SU-DHL-6 (cell line): ENCODE data around the gene KCNK6.

Source experiments
- H2AFZ ChIP-seq: fragments of 200-600 bp; sonication (generic); 2 replicates; pipeline ENCODE4 v1.6.1; 2014; ENCODE audit warnings: low read depth, mild to moderate bottlenecking, moderate library complexity, mixed read lengths, antibody characterized with exemption, low read length; ENCODE audit not compliant: severe bottlenecking
- H3F3A ChIP-seq: fragments of 200-600 bp; shearing (Covaris generic); 2 replicates; pipeline ENCODE4 v1.6.0; 2016; ENCODE audit warnings: antibody characterized with exemption, mild to moderate bottlenecking; ENCODE audit not compliant: insufficient read depth
- H3K27ac ChIP-seq: fragments of 200-600 bp; sonication (generic); 2 replicates; pipeline ENCODE4 v1.5.1; 2016; ENCODE audit warnings: low read depth, mild to moderate bottlenecking, low read length, moderate library complexity, mixed read lengths
- H3K27me3 ChIP-seq: fragments of 200-600 bp; sonication (generic), shearing (Covaris generic); 2 replicates; pipeline ENCODE4 v1.6.0; 2014; ENCODE audit warnings: mild to moderate bottlenecking, low read length
- H3K36me3 ChIP-seq: fragments of 200-600 bp; sonication (generic); 2 replicates; pipeline ENCODE4 v1.6.1; 2014; ENCODE audit warnings: mild to moderate bottlenecking, low read length, mixed read lengths
- H3K4me2 ChIP-seq: fragments of 300-600, 200-600 bp; shearing (Covaris generic), sonication (generic); 2 replicates; pipeline ENCODE4 v1.6.0; 2014; ENCODE audit warnings: low read length, low read depth, mild to moderate bottlenecking; ENCODE audit not compliant: poor library complexity, severe bottlenecking
- H3K4me3 ChIP-seq: fragments of 200-600 bp; sonication (generic); 2 replicates; pipeline ENCODE4 v1.5.1; 2014; ENCODE audit warnings: antibody characterized with exemption, low read length, mild to moderate bottlenecking, mixed read lengths; ENCODE audit not compliant: insufficient read depth, poor library complexity, severe bottlenecking
- H3K79me2 ChIP-seq: fragments of 200-600 bp; sonication (generic); 2 replicates; pipeline ENCODE4 v1.6.1; 2014; ENCODE audit warnings: mild to moderate bottlenecking, low read length, moderate library complexity; ENCODE audit not compliant: insufficient read depth
- H3K9ac ChIP-seq: fragments of 200-600 bp; sonication (generic); 2 replicates; pipeline ENCODE4 v1.7.0; 2014; ENCODE audit warnings: mild to moderate bottlenecking, low read length
- H3K9me2 ChIP-seq: fragments of 200-600 bp; sonication (generic); replicated peaks from 2 replicates; pipeline ENCODE4 v1.6.1; 2014; ENCODE audit warnings: low read length; ENCODE audit not compliant: insufficient read depth
- H3K9me3 ChIP-seq: fragments of 200-600 bp; sonication (generic); 2 replicates; pipeline ENCODE4 v1.6.1; 2014; ENCODE audit warnings: low read length, mixed read lengths; ENCODE audit not compliant: insufficient read depth
- H4K20me1 ChIP-seq: fragments of 200-600 bp; sonication (generic); 2 replicates; pipeline ENCODE4 v1.6.1; 2014; ENCODE audit warnings: low read depth, mild to moderate bottlenecking, antibody characterized with exemption, low read length, moderate library complexity, mixed read lengths
- EZH2phosphoT487 ChIP-seq: fragments of 200-600 bp; sonication (generic), shearing (Covaris generic); conservative IDR thresholded peaks from 2 replicates; pipeline ENCODE4 v1.6.1; 2018; ENCODE audit warnings: mild to moderate bottlenecking, antibody characterized with exemption, low read length, moderate library complexity, mixed read lengths
- TF ChIP-seq, protein P1 (sequence below): fragments of 200-600 bp; sonication (generic); IDR thresholded peaks from one replicate; pipeline ENCODE4 v1.5.1; 2017; ENCODE audit warnings: antibody characterized with exemption, mild to moderate bottlenecking, low read length, moderate library complexity; ENCODE audit not compliant: insufficient read depth, poor library complexity, severe bottlenecking

The KCNK6 gene

DNA sequence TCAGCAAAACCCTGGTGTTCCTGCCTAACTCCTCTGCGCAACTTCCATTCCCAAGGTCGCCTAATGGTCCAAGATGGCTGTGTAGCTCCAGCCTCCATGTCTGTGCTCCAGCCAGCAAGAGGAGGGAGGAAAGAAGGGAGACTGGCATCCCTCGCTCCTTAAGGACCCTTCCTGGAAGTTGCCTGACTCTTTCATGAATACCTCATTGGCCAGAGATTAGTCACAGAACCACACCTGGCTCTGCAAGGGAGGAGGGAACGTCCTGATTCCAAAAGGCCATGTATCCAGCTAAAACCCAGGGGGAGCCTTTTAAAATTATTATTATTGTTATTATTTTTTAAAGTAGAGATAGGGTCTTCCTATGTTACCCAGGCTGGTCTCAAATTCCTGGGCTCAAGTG, 4.8 kb downstream of the KCNK6 start:
- no peak overlapping the region for H3K9ac ChIP-seq
- no peaks in the 10 kb centered on the region for H3K9me3 ChIP-seq
- no peak overlapping the region for H3K4me2 ChIP-seq
- no peaks in the 10 kb centered on the region for H3K79me2 ChIP-seq
- no peak for TF ChIP-seq EZH2phosphoT487
- TF ChIP-seq, protein P1, sequence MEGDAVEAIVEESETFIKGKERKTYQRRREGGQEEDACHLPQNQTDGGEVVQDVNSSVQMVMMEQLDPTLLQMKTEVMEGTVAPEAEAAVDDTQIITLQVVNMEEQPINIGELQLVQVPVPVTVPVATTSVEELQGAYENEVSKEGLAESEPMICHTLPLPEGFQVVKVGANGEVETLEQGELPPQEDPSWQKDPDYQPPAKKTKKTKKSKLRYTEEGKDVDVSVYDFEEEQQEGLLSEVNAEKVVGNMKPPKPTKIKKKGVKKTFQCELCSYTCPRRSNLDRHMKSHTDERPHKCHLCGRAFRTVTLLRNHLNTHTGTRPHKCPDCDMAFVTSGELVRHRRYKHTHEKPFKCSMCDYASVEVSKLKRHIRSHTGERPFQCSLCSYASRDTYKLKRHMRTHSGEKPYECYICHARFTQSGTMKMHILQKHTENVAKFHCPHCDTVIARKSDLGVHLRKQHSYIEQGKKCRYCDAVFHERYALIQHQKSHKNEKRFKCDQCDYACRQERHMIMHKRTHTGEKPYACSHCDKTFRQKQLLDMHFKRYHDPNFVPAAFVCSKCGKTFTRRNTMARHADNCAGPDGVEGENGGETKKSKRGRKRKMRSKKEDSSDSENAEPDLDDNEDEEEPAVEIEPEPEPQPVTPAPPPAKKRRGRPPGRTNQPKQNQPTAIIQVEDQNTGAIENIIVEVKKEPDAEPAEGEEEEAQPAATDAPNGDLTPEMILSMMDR, result no peak
- no peaks in the 10 kb centered on the region for H3K27me3 ChIP-seq
- no peaks in the 10 kb centered on the region for H3K36me3 ChIP-seq
- no peak overlapping the region for H2AFZ ChIP-seq
- H3K4me3 ChIP-seq, result no peak overlapping the region
- no peaks in the 10 kb centered on the region for H3K9me2 ChIP-seq
- no peak overlapping the region for H3K27ac ChIP-seq
- no peaks in the 10 kb centered on the region for H3F3A ChIP-seq
- H4K20me1 ChIP-seq, result no peaks in the 10 kb centered on the region

- Histone ChIP-seq H3K79me2 (no peaks in the 10 kb centered on the region), H2AFZ (no peak overlapping the region), H3K9ac (no peak overlapping the region), H3K9me2 (no peaks in the 10 kb centered on the region), H4K20me1 (no peaks in the 10 kb centered on the region), H3K36me3 (no peaks in the 10 kb centered on the region), H3K27ac (no peak overlapping the region), H3F3A (no peaks in the 10 kb centered on the region), H3K27me3 (no peaks in the 10 kb centered on the region), H3K4me3 (no peak overlapping the region), H3K9me3 (no peaks in the 10 kb centered on the region), H3K4me2 (no peak overlapping the region)
- TF ChIP-seq, protein P1, result no peak
- no peak for TF ChIP-seq EZH2phosphoT487
Measured at GRCh38 chr19:38326591-38326990, 6.9 kb downstream of the KCNK6 start.

- no peaks in the 10 kb centered on the region for H3K27me3 ChIP-seq
- no peaks in the 10 kb centered on the region for H3K9me2 ChIP-seq
- H4K20me1 ChIP-seq, result no peaks in the 10 kb centered on the region
- H3K4me3 ChIP-seq, result no peak overlapping the region
- no peaks in the 10 kb centered on the region for H3K9me3 ChIP-seq
- H2AFZ ChIP-seq, result no peak overlapping the region
- H3K27ac ChIP-seq, result no peak overlapping the region
- H3K79me2 ChIP-seq, result no peaks in the 10 kb centered on the region
- no peaks in the 10 kb centered on the region for H3K36me3 ChIP-seq
- H3K4me2 ChIP-seq, result no peak overlapping the region
- TF ChIP-seq, protein P1, result no peak
- TF ChIP-seq EZH2phosphoT487, result no peak
- no peaks in the 10 kb centered on the region for H3F3A ChIP-seq
- H3K9ac ChIP-seq, result no peak overlapping the region
Measured at GRCh38 chr19:38329651-38330050, 10.0 kb downstream of the KCNK6 start.
